ENCODE data around the gene OR13G1.

GRCh38 chr1:247646867-247647266 lies 32.7 kb downstream of the OR13G1 start:
- no peak for TF ChIP-seq CTCF (IDR thresholded peaks at IDR 0.05; ENCODE audit: insufficient read depth, low read depth, low read length)
- TF ChIP-seq EZH2 (IDR thresholded peaks at IDR 0.05; ENCODE audit: insufficient read depth, low read length), result no peak

All from astrocyte (in vitro differentiated cells and primary cell).